HG03460 (cell line): ENCODE measurements around the gene PRKD2.
A peak's percentile ranks its signal among the peaks of the same experiment; 100 is the strongest.

Experiments
- ATAC-seq: cut with Tn5 transposase; IDR thresholded peaks from one replicate; pipeline ENCODE4 v1.9.1; 2021; ENCODE audit not compliant: unreplicated experiment

The PRKD2 gene

GRCh38 chr19:46665072-46665471 is 51.8 kb downstream of the PRKD2 start:
- no peak for ATAC-seq

GRCh38 chr19:46661735-46662592 is 55.0 kb downstream of the PRKD2 start:
- no peak for ATAC-seq

- ATAC-seq = peak; percentile 85
Observed at GRCh38 chr19:46661020-46661731, 55.7 kb downstream of the PRKD2 start, which contains the start of gene DACT3. Gene DACT3 (minus strand): TSS chr19:46661182. CDS start chr19:46661064, 118 bp downstream.

GRCh38 chr19:46660551-46661019 is 56.3 kb downstream of the PRKD2 start:
- ATAC-seq = peak; percentile 19

- ATAC-seq = no peak
Observed at GRCh38 chr19:46660008-46660517, 56.9 kb downstream of the PRKD2 start.

- ATAC-seq = no peak
Observed at GRCh38 chr19:46659151-46660007, 57.5 kb downstream of the PRKD2 start.

- ATAC-seq = no peak
Observed at GRCh38 chr19:46656541-46656940, 60.4 kb downstream of the PRKD2 start.

- ATAC-seq = no peak
Observed at GRCh38 chr19:46654621-46655152, 62.2 kb downstream of the PRKD2 start.

DNA sequence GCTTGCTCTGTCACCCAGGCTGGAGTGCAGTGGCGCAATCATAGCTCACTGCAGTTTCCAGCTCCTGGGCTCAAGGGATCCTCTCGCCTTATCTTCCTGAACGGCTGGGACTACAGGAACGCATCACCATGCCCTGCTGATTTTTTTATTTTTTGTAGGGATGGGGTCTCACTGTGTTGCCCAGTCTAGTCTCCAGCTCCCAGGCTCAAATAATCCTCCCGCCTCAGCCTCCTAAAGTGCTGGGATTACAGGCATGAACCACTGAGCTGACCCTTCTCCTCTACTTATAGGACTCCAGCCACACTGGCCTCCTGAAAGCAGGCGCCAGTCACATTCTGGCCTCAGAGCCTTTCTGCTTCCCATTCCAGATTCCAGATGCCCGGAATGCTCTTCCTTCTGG is 66.5 kb downstream of the PRKD2 start:
- no peak for ATAC-seq

GRCh38 chr19:46648961-46649960 is 67.7 kb downstream of the PRKD2 start:
- no peak for ATAC-seq

DNA sequence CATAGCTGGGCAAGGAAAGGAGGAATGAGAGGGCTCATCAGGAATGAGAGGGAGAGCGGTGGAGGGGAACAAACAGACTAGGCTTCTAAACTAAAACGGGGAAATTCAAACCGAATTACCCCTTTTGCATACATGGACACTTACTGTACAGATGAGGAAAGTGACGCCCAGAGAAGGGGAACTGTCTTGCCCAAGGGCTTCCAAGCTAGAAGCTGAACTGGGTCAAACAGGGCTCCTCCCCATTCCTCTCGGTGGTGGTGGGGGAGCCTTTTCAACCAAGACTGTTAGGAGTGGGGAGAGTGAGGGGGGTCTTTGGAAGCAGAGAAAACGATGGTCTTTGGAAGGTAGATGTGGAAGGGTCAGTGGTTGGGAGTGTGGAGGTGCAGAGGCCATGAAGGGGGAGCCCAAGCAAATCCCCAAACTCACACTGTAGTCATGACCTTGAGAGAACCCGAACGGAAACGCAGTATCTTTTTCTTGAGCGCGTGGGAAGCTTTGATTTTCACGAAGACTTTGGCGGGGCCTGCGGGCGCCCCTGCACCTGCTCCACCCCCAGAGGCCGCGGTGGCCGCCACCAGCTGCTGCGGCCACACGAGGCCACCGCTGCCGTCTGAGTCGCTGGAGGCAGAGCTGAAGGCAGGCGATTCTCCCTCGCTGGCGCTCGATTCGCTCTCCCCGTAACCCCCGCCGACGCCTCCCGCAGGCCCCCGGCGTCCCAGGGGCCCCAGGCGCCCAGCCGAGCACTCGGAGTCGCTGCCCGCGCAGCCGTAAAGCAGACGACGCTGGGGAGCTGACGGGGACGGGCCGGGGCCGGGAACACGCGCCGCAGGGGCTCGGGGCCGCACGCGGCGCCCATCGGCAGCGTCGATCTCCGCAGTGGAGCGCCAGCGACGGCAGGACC is 68.6 kb downstream of the PRKD2 start:
- ATAC-seq = no peak

DNA sequence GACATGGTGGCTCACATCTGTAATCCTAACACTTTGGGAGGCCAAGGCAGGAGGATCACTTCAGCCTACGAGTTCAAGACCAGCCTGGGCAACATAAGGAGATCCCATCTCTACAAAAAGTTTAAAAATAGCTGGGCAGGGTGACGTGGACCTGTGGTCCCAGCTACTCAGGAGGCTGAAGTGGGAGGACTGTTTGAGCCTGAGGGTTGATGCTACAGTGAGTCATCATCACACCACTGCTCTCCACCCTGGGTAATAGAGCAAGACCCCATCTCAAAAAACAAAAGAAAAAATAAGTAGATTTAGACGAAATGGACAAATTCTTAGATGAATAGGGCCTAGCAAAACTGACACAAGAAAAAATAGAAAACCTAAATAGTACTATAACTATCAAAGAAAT is 70.5 kb downstream of the PRKD2 start:
- ATAC-seq = no peak

DNA sequence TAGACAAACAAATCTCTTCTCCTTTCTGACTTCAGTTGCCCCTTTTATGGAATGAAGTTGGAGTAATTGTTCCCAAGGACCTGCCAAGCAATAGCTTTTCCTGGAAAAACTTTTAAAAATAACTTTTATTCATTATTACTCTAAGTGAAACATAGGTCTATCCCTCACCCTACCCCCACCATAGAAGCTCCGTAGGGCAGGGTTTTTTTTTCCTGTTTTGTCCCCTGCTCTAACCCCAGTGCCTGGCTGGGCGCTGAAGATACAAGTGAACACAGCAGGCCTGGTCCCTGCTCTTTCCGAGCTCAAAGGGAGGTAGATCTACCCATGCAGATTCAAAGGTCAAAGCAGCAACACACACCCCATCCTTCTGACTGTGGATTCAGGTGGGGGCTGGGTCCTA is 72.2 kb downstream of the PRKD2 start:
- ATAC-seq = no peak

DNA sequence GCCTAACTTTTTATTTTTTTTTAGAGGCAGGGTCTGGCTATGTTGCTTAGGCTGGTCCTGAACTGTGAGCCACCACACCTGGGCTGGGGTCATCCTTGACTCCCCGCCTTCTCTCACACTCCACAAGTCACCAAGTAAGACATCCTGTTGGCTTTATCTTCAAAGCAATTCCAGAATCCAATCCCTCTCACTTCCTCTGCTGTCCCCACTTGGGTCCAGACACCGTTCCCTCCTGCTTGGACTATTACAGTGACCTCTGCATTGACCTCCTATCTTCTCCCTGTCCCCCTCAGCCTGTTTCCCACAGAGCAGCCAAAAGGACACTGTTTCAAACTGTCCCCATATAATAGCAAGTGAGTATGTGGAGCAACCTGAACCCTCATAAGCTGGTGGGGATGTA is 76.3 kb downstream of the PRKD2 start:
- ATAC-seq = no peak

- no peak for ATAC-seq
Observed at GRCh38 chr19:46639358-46640182, 77.3 kb downstream of the PRKD2 start.

DNA sequence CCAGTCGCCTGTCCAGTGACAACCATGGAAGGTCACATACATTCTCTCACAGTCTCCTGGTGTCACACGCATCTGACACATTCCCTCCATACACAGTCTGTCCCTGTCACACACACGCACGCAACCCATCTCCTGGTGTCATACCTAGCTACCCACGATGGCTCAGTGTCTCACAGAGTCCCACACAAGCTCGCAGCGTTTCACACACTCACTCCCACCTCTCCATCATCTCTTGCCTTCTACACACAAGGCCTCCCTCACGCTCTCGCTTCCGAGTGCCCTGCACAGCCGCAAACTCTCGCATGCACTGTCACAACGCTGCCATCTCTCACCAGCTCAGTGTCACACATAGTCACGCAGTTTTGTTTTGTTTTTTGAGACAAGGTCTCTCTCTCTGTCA is 79.7 kb downstream of the PRKD2 start:
- no peak for ATAC-seq

DNA sequence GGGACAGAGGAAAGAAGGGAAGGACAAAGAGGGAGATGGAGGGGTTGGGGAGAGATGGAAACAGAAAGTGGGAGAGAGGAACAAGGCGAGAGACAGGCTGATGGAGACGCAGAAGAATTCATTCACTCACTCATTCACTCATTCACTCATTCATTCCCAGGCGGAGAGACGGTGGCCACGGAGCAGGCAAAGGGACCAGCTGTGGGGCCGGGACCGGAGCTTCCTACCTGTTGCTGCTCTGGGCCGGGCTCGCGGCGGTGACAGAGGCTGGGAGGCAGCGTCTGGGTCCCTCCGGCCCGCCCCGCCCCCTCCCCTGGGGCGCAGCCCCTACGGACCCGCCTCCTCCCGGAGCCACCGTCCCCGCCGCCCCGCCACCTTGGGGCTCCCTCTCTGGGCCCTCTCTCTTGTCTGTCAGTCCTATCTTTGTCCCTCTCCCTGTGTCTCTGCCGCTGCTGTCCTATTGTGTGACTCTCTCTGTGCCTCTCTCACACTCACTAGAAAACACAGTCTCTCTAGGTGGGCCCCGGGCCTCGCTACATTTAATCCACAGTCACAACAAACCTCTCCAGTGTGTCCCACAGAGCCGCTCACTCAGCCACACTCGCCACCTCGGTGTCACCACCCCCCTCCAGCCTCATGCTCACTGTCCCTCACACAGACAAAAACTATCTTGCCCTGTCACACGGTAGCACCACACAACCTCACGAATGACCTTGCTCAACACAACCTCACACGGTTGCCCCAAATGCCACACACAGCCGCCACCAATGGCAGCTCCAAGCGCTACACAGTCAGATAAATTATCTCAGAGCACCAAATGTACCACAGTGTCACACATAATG is 80.8 kb downstream of the PRKD2 start, which contains the start of gene GNG8:
GNG8 (minus strand) TSS at position 283 of the 842 bp plus-strand sequence. CDS start 1,520 bp downstream, outside the sequence.
- ATAC-seq = no peak
